MCF 10A (cell line): Measurements from ENCODE around the gene SLCO2A1. TPM values are rescaled to one million over a fixed set of nuclear protein-coding genes. Genes with fewer than 3 reads are reported as not detected.

ENCODE experiments used
- BruUV-seq: library from RNA; stranded (reverse); fragments of 400-500 nt; replicated peaks from 2 replicates; lab custom pipeline; 2021; lab: Mats Ljungman, UMichigan
- CTCF ChIA-PET: fragments of 300-600 bp; sonication (Branson Sonifier 250); formaldehyde crosslinking; extraction: SDS; loops from one replicate; lab custom pipeline; 2021; ENCODE audit warnings: antibody characterized with exemption, inconsistent platforms; lab: Yijun Ruan, JAX
- POLR2A ChIA-PET: fragments of 300-600, 350-650 bp; sonication (Branson Sonifier 250); formaldehyde crosslinking; extraction: SDS; loops from one replicate; lab custom pipeline; 2020; ENCODE audit warnings: antibody characterized with exemption, inconsistent platforms; lab: Yijun Ruan, JAX
- DNase-seq: peaks from one replicate; pipeline ENCODE4 v3.0.0-alpha.2; 2018; ENCODE audit not compliant: unreplicated experiment
- H3K27ac Mint-ChIP-seq: one replicate; pipeline ENCODE4 v1.8.0; 2022; ENCODE audit warnings: mild to moderate bottlenecking, low read depth, mixed read lengths; ENCODE audit not compliant: unreplicated experiment
- H3K27me3 Mint-ChIP-seq: one replicate; pipeline ENCODE4 v1.8.0; 2022; ENCODE audit warnings: mixed read lengths; ENCODE audit not compliant: insufficient read depth, unreplicated experiment
- H3K36me3 Mint-ChIP-seq: one replicate; pipeline ENCODE4 v1.8.0; 2022; ENCODE audit warnings: mild to moderate bottlenecking, moderate library complexity, mixed read lengths; ENCODE audit not compliant: insufficient read depth, unreplicated experiment
- H3K4me1 Mint-ChIP-seq: one replicate; pipeline ENCODE4 v1.8.0; 2022; ENCODE audit warnings: mixed read lengths; ENCODE audit not compliant: insufficient read depth, unreplicated experiment
- H3K4me3 Mint-ChIP-seq: one replicate; pipeline ENCODE4 v1.8.0; 2022; ENCODE audit warnings: mild to moderate bottlenecking, moderate library complexity, mixed read lengths; ENCODE audit not compliant: unreplicated experiment
- H3K9me3 Mint-ChIP-seq: one replicate; pipeline ENCODE4 v1.8.0; 2022; ENCODE audit warnings: mixed read lengths; ENCODE audit not compliant: unreplicated experiment
- intact Hi-C: fragments of 100-400 bp; cut with micrococcal nuclease; formaldehyde crosslinking; loops from 2 replicates; pipeline ENCODE4 v1.14.1; 2022
- total RNA-seq: library from RNA; stranded (reverse); gene quantifications from 2 replicates; pipeline ENCODE4 v1.2.3, GENCODE V29; 2022
- TF ChIP-seq, protein P1 (sequence below): fragments of 200-600 bp; IDR thresholded peaks from one replicate; pipeline ENCODE4 v1.8.0; 2022; ENCODE audit warnings: antibody characterized with exemption, mild to moderate bottlenecking; ENCODE audit not compliant: unreplicated experiment

SLCO2A1 gene
- total RNA-seq, 1 experiment from 2014 or later: 1.0 TPM

DNA sequence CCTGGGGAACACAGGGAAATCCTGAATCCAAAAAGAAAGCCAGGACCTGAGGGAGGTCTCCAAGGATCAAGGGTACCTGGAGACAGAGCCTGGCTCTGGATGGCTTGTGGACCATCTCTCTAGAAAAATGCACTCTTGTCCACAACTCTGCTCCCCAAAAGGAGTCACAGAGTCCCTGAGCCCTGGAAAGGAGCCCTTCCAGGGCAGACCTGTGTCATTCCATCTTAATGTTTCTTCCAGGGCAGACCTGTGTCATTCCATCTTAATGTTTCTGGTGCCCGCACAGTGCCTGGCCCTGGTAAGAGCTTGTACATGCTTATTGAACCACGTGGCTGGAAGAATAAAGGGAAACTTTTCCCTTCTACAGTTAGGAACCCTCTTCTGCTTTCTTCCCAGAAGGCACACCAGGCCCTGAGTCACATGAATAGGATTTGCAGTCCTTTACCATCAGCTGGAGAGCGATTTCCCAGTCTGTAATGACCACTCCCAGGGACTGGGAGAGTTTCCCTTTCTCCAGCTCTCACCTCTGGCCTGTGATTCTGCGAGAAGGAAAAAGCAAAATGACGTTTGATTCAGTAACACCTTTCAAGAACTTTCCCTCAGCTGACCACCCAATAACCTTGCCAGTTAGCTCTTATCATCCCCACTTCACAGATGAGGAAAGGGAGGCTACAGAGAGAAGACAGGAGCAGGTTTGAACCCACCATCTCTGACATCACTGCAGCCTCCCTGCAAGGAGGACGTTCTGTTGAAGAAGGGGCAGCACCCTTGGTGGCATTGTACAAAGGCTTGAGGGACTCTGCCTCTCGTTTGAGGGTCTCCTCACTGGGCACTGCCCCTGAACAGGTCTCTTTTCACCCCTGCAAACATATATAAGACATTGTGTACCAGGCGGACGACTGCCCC, 35.8 kb upstream of the SLCO2A1 start:
- intact Hi-C loops: no loop called here
- no peak overlapping the region for H3K4me3 Mint-ChIP-seq

DNA sequence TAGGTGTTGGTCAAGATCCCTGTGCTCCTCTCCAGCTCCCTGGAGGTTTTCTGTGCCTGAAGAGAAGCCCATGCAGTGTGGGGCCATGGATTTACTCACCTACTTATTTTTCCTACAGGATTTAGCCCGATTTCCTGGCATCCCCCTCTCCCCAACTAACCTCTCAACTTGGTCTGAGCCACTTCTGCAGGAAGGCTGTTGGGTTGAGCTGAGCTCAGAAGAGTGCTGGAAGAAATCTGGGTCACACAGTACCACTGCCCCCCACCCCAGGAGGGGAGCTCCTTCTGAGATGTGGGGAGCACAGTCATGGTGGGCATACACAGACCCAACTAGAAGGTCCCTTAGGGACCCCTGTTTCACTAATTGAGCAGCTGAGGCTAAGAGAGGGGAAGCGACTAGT, 34.4 kb upstream of the SLCO2A1 start:
- CTCF ChIA-PET: interaction anchor here (0.8 kb wide), 1 partner anchor 246 kb away, joined by 3 read pairs; no protein-coding TSS in a partner anchor
- intact Hi-C loops: no loop called here
- Mint-ChIP-seq H3K4me3 (no peak overlapping the region), H3K27me3 (peaks cover 11% of the 10 kb centered on the region), H3K4me1 (peaks cover 9% of the 10 kb centered on the region), H3K36me3 (no peaks in the 10 kb centered on the region), H3K27ac (no peak overlapping the region), H3K9me3 (no peaks in the 10 kb centered on the region)
- POLR2A ChIA-PET: no interaction called here
- TF ChIP-seq, protein P1, sequence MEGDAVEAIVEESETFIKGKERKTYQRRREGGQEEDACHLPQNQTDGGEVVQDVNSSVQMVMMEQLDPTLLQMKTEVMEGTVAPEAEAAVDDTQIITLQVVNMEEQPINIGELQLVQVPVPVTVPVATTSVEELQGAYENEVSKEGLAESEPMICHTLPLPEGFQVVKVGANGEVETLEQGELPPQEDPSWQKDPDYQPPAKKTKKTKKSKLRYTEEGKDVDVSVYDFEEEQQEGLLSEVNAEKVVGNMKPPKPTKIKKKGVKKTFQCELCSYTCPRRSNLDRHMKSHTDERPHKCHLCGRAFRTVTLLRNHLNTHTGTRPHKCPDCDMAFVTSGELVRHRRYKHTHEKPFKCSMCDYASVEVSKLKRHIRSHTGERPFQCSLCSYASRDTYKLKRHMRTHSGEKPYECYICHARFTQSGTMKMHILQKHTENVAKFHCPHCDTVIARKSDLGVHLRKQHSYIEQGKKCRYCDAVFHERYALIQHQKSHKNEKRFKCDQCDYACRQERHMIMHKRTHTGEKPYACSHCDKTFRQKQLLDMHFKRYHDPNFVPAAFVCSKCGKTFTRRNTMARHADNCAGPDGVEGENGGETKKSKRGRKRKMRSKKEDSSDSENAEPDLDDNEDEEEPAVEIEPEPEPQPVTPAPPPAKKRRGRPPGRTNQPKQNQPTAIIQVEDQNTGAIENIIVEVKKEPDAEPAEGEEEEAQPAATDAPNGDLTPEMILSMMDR: no peak
- BruUV-seq: no TSS peak
- no peak for DNase-seq

More for the DNA sequence above, 35.8 kb upstream of the SLCO2A1 start:
- no TSS peak for BruUV-seq
- H3K9me3 Mint-ChIP-seq: no peaks in the 10 kb centered on the region
- CTCF ChIA-PET: no interaction called here
- TF ChIP-seq, protein P1: no peak
- POLR2A ChIA-PET: interaction anchor here (0.7 kb wide), 1 partner anchor 17 kb away, joined by 3 read pairs; no protein-coding TSS in a partner anchor
- no peak overlapping the region for H3K27ac Mint-ChIP-seq
- DNase-seq: no peak
- peaks cover 11% of the 10 kb centered on the region for H3K27me3 Mint-ChIP-seq
- H3K36me3 Mint-ChIP-seq: no peaks in the 10 kb centered on the region
- peaks cover 5% of the 10 kb centered on the region for H3K4me1 Mint-ChIP-seq

GRCh38 chr3:134061401-134061800, 31.7 kb upstream of the SLCO2A1 start:
- H3K27me3 Mint-ChIP-seq: peaks cover 11% of the 10 kb centered on the region

More at GRCh38 chr3:134061401-134061800, 31.7 kb upstream of the SLCO2A1 start:
- intact Hi-C loops: no loop called here
- POLR2A ChIA-PET: no interaction called here
- Mint-ChIP-seq H3K4me1 (peaks cover 15% of the 10 kb centered on the region), H3K27ac (no peak overlapping the region), H3K9me3 (no peaks in the 10 kb centered on the region), H3K4me3 (no peak overlapping the region), H3K36me3 (no peaks in the 10 kb centered on the region)
- no peak for DNase-seq
- TF ChIP-seq, protein P1: no peak
- CTCF ChIA-PET: interaction anchor here (0.6 to 5.8 kb wide), 7 partner anchors 11 to 151 kb away, joined by 3 to 57 read pairs (median 3); no protein-coding TSS in a partner anchor
- no TSS peak for BruUV-seq
